Brain microvascular endothelial cell (primary cell): ENCODE data around the gene PHF12.

Experiments
- DNase-seq: peaks from one replicate; pipeline ENCODE4 v3.0.0-alpha.2; 2020
- H3K27ac ChIP-seq: fragments of 250-450 bp; sonication (Bioruptor Pico); 2 replicates; pipeline ENCODE4 v1.5.1; 2020; ENCODE audit warnings: mild to moderate bottlenecking, moderate library complexity
- H3K27me3 ChIP-seq: fragments of 250-450 bp; sonication (Bioruptor Pico); replicated peaks from 2 replicates; pipeline ENCODE4 v1.5.1; 2020; ENCODE audit warnings: mild to moderate bottlenecking
- H3K36me3 ChIP-seq: fragments of 250-450 bp; sonication (Bioruptor Pico); replicated peaks from 2 replicates; pipeline ENCODE4 v1.5.1; 2020; ENCODE audit warnings: mild to moderate bottlenecking
- H3K4me3 ChIP-seq: 2 replicates; pipeline ENCODE4 v1.5.1; 2011; ENCODE audit warnings: low read depth, mild to moderate bottlenecking, control low read depth, low read length, moderate library complexity
- in situ Hi-C: cut with HindIII; loops from 2 replicates; pipeline ENCODE4 v1.10.0; 2017; ENCODE audit warnings: low sequenced_read_pairs, low pct_ligation_motif_present
- TF ChIP-seq, protein P1 (sequence below): IDR thresholded peaks from 2 replicates; pipeline ENCODE4 v1.5.1; 2011; ENCODE audit warnings: low read depth, mild to moderate bottlenecking, moderate library complexity, low read length, control low read depth, inconsistent platforms; ENCODE audit errors: missing control alignments

PHF12 gene

DNA sequence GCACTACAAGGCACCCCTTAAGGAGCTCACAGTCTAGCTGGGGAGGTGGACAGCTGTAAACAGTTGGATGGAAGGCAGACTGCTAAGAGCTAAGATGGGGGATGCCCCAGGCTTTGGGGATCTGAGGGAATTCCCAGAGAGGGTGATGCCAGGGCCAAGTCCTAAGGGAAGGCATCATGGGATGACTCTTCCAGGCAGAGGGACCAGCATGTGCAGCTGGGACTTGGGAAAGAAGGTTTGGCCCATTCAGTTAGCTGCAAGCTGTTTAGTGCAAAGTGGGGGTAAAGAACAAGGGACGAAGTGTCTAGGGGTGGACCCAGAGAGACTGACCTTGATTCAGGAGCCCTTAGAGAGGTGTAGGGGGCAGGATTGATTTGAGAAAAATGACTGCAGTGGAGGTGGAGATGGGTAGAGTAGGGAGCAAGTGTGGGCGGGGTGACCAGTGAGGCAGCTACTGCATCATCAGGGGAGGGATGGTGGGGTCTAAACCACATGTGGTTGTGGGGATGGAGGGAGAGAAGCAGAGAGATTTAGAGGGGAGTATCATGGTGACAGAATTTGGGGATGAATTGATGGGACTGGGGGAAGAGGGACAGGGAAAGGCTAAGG is 27.1 kb upstream of the PHF12 start:
- DNase-seq: no peak
- TF ChIP-seq, protein P1, sequence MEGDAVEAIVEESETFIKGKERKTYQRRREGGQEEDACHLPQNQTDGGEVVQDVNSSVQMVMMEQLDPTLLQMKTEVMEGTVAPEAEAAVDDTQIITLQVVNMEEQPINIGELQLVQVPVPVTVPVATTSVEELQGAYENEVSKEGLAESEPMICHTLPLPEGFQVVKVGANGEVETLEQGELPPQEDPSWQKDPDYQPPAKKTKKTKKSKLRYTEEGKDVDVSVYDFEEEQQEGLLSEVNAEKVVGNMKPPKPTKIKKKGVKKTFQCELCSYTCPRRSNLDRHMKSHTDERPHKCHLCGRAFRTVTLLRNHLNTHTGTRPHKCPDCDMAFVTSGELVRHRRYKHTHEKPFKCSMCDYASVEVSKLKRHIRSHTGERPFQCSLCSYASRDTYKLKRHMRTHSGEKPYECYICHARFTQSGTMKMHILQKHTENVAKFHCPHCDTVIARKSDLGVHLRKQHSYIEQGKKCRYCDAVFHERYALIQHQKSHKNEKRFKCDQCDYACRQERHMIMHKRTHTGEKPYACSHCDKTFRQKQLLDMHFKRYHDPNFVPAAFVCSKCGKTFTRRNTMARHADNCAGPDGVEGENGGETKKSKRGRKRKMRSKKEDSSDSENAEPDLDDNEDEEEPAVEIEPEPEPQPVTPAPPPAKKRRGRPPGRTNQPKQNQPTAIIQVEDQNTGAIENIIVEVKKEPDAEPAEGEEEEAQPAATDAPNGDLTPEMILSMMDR: no peak
- in situ Hi-C loops: no loop called here
- Histone ChIP-seq H3K36me3 (no peaks in the 10 kb centered on the region), H3K27me3 (peaks cover 2% of the 10 kb centered on the region), H3K27ac (no peak overlapping the region), H3K4me3 (no peak overlapping the region)

DNA sequence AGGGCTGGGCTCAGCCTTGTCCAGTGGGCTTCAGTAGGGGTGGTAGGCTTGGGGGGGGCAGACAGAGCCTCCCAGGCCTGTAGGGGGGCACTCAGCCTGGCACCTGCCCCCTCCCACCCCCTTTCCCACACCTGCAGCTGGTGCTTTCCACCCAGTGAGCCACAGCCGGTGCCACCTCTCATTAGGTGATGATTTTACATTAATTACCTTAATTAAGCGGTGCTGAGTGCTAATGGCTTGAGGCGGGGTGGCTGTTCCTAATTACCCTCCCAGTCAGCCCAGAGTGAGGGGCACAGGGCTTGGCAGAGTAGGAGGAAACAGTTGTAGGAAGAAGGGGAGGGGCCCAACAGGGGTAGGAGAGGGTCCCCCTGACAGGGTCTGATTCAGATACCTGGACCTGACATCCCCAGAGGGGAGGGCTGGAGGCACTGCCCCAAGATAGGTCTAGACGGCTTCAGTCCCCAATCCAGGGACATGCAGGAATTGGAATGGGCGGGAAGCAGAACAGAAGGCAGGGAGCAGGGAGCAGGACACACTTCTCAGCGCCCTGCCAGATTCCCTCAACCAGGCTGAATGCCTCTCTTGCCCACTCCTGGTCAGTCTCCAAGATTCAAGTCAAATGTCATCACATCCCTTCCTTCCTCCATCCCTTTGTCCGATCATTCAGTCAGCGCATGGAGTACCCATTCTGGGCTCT is 26.5 kb upstream of the PHF12 start:
- Histone ChIP-seq H3K27me3 (peaks cover 2% of the 10 kb centered on the region), H3K36me3 (no peaks in the 10 kb centered on the region), H3K27ac (no peak overlapping the region), H3K4me3 (no peak overlapping the region)
- in situ Hi-C loops: no loop called here
- TF ChIP-seq, protein P1: no peak
- DNase-seq: no peak

GRCh38 chr17:28975646-28976045 is 24.3 kb upstream of the PHF12 start:
- TF ChIP-seq, protein P1: no peak
- no peak for DNase-seq
- Histone ChIP-seq H3K27ac (no peak overlapping the region), H3K36me3 (no peaks in the 10 kb centered on the region), H3K27me3 (peaks cover 2% of the 10 kb centered on the region), H3K4me3 (no peak overlapping the region)
- in situ Hi-C loops: no loop called here

DNA sequence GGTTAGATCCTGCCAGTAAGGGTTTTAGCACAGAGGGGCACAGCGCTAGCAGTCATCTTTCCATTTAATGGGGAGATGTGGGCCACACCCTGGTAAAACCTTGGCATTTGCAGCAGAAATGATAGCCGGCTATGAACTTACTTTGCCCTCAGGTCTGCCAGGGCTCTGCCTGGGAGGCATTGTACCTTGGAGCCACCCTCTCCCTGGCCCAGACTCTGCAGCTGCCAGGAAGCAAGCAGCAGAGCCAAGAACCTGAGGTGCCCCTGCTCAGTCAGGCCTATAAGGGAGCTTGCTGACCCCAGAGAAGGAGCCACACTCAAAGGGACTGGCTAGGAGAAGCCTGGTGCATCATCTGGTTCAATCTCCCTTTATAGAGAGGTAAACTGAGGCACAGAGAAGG is 23.7 kb upstream of the PHF12 start:
- H3K4me3 ChIP-seq: no peak overlapping the region
- H3K27ac ChIP-seq: no peak overlapping the region
- in situ Hi-C loops: no loop called here
- H3K27me3 ChIP-seq: peaks cover 2% of the 10 kb centered on the region
- TF ChIP-seq, protein P1: no peak
- no peak for DNase-seq
- H3K36me3 ChIP-seq: no peaks in the 10 kb centered on the region

DNA sequence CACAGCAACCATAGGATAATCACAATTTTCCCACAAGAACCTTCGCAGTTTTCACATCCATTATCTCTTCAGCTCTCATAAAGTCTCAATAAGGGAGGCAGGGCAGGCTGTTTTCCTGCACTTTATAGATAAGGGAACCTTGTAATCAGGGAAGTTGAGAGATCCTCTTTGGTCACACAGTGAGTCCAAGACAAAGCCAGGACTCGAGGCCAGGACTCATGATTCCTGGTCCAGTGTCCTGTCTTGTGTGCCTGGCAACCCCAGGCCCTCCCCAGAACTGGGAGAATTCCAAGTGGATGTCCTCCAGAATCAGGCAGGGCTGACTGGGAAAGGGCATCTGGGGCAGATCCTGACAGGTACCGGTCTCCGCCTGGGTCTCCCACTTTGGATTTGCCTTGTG is 23.1 kb upstream of the PHF12 start:
- H3K36me3 ChIP-seq: no peaks in the 10 kb centered on the region
- no peak overlapping the region for H3K4me3 ChIP-seq
- in situ Hi-C loops: no loop called here
- TF ChIP-seq, protein P1: no peak
- peaks cover 2% of the 10 kb centered on the region for H3K27me3 ChIP-seq
- H3K27ac ChIP-seq: no peak overlapping the region
- DNase-seq: no peak
